Panc1 (cell line): Measurements from ENCODE around the gene TCF21.
"Not testable (repeated sequence)": the region's sequence is repeated elsewhere in the genome, so short reads cannot be mapped to it uniquely, and the experiment has no call there.

Experiments
- CTCF ChIP-seq: fragments of 450-650 bp; IDR thresholded peaks from 2 replicates; pipeline ENCODE4 v1.5.1; 2017; ENCODE audit warnings: mild to moderate bottlenecking
- POLR2AphosphoS5 ChIP-seq: IDR thresholded peaks from 2 replicates; pipeline ENCODE4 v1.6.1; 2012; ENCODE audit warnings: mild to moderate bottlenecking, low read depth, low read length, moderate library complexity
- REST ChIP-seq, 2 experiments: IDR thresholded peaks; 2 replicates each; pipeline ENCODE4 v1.6.1; 2011 to 2012; ENCODE audit warnings: low read depth in 2 of 2, control low read depth in 1 of 2, low read length in 1 of 2, mild to moderate bottlenecking in 1 of 2, moderate library complexity in 1 of 2; ENCODE audit not compliant: insufficient read depth in 1 of 2
- SIN3A ChIP-seq: IDR thresholded peaks from 2 replicates; pipeline ENCODE4 v1.6.1; 2012; ENCODE audit warnings: low read depth, mild to moderate bottlenecking, low read length, moderate library complexity, borderline replicate concordance; ENCODE audit not compliant: insufficient read depth

- TF ChIP-seq CTCF; REST (IDR thresholded peaks at IDR 0.05; ENCODE audit: insufficient read depth in 1 of 2, low read depth in 2 of 2, low read length in 1 of 2); SIN3A; POLR2AphosphoS5: not testable (repeated sequence)
Measured at GRCh38 chr6:133931221-133931620, 42.3 kb downstream of the TCF21 start.
